Subcutaneous adipose tissue (tissue), 4 donors: Measurements from ENCODE around the gene NAA10. TPM values are rescaled to one million over a fixed set of nuclear protein-coding genes. Genes with fewer than 3 reads are reported as not detected.

Experiments
- total RNA-seq, 4 donors: library from RNA; depleted of rRNA; stranded (reverse); fragments of >200 nt; gene quantifications; one replicate each; pipeline ENCODE4 v1.1.0, GENCODE V29; 2016
- TF ChIP-seq, protein P1 (sequence below): fragments of 450-650 bp; IDR thresholded peaks from one replicate; pipeline ENCODE4 v1.5.1; 2016; ENCODE audit warnings: low read depth, mild to moderate bottlenecking, control low read depth, antibody characterized with exemption, moderate library complexity

NAA10 gene
- total RNA-seq, 4 donors from 2014 or later: 69.4 to 87.8 (median 76.5) TPM

DNA sequence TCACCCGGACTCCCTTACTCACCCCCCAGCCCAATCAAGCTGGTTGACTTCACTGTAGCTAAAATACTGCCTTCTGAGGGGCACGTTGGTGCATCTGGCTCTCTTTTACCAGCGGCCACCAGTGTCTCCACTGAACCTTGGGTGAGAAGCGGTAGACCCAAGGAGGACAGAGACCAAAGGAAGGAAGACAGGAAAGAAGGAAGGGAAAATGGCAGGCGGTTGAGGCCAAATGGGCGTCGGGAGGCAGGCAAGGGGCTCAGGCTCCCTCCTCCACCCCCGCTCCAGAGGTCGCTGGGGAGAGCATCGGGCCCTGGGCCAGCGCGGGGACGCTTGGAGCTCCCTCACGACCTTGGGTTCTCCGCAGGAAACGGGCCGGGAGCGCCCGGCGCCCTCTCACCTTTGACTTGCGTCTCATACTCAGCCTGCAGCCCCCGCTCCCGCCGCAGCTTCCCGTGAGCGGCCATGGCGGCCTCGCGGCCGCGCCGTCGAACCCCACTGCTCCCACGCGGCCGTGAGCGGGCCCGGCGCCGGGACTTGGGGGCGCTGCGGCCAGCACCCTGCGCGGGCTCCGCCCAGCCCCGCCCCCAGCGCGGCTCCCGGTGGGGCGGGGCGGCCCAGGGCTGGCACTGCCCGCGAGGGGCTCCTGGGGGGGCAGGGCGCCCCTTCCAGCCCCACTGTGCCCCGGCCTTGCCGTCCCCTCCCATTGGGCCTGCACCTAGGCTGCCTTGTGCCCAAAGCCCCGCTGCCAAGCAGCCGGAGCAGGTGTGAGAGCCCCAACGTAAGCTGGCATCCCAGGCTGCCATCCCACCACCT is 8.9 kb downstream of the NAA10 start, which contains the start of gene ARHGAP4:
Gene ARHGAP4 (minus strand): TSS at position 526 of the 813 bp plus-strand sequence. CDS start 62 bp downstream, at position 464.
- TF ChIP-seq, protein P1, sequence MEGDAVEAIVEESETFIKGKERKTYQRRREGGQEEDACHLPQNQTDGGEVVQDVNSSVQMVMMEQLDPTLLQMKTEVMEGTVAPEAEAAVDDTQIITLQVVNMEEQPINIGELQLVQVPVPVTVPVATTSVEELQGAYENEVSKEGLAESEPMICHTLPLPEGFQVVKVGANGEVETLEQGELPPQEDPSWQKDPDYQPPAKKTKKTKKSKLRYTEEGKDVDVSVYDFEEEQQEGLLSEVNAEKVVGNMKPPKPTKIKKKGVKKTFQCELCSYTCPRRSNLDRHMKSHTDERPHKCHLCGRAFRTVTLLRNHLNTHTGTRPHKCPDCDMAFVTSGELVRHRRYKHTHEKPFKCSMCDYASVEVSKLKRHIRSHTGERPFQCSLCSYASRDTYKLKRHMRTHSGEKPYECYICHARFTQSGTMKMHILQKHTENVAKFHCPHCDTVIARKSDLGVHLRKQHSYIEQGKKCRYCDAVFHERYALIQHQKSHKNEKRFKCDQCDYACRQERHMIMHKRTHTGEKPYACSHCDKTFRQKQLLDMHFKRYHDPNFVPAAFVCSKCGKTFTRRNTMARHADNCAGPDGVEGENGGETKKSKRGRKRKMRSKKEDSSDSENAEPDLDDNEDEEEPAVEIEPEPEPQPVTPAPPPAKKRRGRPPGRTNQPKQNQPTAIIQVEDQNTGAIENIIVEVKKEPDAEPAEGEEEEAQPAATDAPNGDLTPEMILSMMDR: no peak

DNA sequence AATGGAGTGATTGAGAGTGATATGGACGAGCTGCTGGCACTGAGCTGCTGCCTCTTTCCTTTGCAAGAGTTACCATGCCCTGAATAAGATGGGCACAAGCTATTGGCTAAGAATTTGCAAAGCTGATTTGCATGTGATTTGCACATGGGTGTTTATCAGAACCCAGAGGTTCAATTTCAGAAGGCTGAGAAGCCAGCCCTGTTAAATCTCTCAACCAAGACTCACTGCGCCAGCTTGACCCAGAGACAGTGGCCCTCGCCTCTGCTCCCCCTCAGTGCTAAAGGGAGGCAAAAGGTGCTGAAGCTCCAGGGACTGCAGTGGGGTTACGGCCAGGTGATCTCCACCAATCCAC is 9.5 kb downstream of the NAA10 start:
- TF ChIP-seq, protein P1: no peak

DNA sequence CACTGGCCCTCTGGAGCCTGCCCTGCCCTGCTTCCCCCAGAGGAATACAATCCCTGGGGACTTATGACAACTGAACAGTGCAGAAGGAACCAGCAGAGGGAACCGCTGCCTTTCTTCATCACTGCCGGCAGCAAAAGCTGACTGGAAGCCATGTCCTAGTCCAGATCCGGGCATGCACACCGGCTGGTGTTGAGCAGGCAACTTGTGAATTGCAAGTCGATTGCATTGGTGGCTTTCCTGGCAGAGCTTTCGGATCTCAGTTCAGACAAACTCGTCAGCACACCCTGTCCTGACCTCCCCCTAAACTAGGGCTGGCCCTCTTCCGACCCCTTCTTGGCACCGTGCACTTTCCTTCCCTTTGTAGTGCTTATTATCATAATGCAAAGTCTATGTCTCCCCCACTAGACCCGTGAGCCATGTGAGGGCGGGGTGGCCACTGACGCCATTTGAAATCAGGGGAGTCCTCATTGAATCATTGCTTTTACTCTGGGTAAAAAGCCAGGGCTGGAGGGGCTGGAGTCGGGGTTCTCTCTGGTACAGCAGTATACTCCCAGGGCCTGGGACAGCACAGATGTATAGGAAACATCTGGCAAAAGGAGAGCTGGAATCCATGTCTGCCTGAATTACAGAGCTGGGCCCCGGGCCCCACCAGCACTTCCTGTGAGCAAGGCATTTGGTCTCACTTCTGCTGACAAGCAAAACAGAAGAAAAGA is 10.5 kb downstream of the NAA10 start:
- TF ChIP-seq, protein P1: no peak

DNA sequence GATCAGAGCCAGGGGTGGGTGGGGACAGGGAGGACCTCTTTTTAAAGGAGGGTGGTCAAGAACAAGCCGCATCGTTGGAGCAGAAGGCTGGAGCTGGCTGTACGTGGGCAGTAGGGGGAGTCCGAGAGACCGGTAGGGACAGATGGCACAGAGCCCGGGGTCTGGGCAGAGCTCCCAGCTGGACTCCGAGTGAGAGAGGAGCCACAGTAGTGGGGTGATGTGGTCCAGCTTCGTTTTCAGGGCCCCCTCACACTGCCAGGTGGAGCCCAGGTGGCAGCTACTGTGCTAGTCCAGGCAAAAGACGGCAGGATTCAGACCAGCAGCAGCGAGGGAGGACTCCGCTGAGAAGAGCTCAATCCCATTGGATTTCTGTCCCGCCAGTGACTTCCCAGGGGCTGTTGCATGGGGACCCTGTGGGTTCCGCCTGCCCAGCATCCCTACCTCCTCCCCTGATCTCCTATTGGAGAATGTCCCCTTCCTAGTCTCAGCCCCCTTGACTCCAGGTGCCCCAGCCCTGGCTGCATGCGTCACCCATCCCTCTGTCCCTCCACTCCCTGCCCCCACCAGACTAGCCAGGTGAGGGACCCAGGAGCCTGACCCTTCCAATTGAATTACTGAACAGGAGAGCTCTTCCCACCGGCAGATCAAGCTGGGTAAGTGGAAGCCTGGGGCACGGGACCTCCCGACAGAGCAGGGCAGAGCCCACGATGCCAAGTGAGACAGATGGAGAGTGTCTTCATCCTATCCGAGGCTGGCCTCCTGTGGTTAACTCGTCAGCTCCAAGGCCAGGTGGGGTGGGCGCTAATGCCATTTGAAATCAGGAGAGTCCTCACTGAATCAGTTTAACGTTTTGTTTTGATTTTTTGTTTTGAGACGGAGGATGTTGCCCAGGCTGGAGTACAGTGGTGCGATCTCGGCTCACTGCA is 11.6 kb downstream of the NAA10 start:
- TF ChIP-seq, protein P1: no peak

DNA sequence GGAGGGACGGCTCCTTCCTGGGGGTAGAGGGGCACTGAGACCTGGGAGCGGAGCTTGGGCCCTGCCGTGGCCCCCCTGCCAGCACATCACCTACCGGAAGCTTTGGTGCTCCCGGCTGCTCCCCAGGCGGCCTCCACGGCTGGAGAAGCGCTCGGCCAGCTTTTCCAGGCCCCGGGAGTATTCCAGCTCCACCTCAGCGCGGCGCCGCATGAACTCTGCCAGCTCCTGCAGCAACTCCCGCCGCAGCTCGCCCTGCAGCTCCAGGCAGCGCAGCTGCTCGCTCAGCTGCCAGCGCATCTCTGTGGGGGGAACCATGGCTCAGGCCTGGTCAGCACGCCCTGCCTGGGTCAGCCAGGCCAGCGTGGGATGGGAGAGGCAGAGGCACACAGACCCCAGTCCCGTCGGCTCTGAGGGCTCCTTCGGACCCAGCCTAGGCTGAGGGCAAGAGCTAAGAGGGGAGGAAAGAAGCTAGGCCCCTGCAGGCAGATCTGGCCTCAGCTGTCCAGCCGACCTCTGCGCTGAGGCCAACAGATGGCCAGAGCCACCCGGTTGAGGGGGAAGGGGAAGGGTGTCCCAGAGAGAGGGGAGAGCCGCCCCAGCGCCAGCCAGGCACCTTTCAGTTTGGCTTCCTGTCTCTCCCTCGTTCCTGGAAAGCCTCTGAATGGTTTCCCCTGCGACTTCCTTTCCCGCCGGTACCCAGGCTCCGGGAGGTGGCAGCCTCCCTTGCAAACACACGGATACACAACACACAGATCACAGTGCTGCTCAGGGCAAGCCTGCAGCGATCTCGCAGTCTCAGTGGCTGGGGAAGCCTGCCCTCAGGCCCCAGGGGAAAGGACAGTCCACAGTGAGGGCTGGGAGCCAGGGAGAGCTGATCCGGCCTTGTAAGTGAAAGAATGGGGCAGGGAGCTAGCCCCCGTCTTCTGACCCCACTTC is 13.1 kb downstream of the NAA10 start:
- TF ChIP-seq, protein P1: no peak

DNA sequence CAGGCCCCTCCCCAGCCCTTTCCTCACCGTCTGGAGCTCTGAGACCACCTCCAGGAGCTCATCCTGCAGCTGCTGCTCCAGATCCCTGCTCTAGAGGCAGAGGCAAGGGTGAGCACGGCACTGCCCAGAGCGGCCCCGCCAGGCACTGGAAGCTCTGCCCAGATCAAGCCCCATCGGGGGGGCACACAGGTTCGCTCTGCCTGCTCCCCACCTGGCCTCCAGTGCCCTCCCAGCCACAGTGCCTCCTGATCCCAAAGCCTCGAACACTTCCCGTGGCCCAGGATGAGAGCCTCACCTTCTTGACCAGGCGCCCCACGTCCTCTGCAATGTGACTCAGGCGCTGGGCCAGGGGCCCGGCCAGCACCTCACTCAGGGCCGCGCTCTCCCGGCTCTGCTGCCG is 13.8 kb downstream of the NAA10 start:
- TF ChIP-seq, protein P1: no peak
